Stomach (tissue), 9 donors: ENCODE measurements around the gene ARL11. TPM values are rescaled to one million over a fixed set of nuclear protein-coding genes. Genes with fewer than 3 reads are reported as not detected.
A peak's percentile ranks its signal among the peaks of the same experiment; 100 is the strongest.

Source experiments
- DNase-seq, 2 donors: peaks; one replicate each; pipeline versions ENCODE4 v3.0.0 to v3.0.0-alpha.2; 2013 to 2019
- H3K27ac ChIP-seq, 5 donors: fragments of 200-600 bp in 4 of 5; sonication (generic) in 4 of 5; one replicate each; pipeline ENCODE4 v1.5.1; 2013 to 2019; ENCODE audit warnings: mild to moderate bottlenecking in 1 of 5, moderate library complexity in 1 of 5
- H3K27me3 ChIP-seq, 3 donors: fragments of 200-600 bp; sonication (generic); one replicate each; pipeline ENCODE4 v1.5.1; 2017 to 2019; ENCODE audit warnings: mixed run types in 1 of 3
- H3K36me3 ChIP-seq, 4 donors: fragments of 200-600 bp; sonication (generic); 1 replicate in 3 of 4; 2 replicates in 1 of 4; pipeline ENCODE4 v1.5.1; 2016 to 2019
- H3K4me1 ChIP-seq, 4 donors: fragments of 200-600 bp; sonication (generic); one replicate each; pipeline ENCODE4 v1.5.1; 2016 to 2019
- H3K4me3 ChIP-seq, 4 donors: fragments of 200-600 bp; sonication (generic) in 3 of 4; one replicate each; pipeline ENCODE4 v1.5.1; 2016 to 2019; ENCODE audit warnings: mild to moderate bottlenecking in 1 of 4
- H3K9me3 ChIP-seq, 4 donors: fragments of 200-600 bp; sonication (generic); one replicate each; pipeline ENCODE4 v1.5.1; 2016 to 2019
- EP300 ChIP-seq: sonication (generic); formaldehyde crosslinking; IDR thresholded peaks from one replicate; pipeline ENCODE4 v1.6.1; 2017; ENCODE audit warnings: antibody characterized with exemption
- POLR2A ChIP-seq, 4 donors: fragments of 450-650 bp; IDR thresholded peaks; one replicate each; pipeline ENCODE4 v1.6.1; 2016; ENCODE audit warnings: antibody characterized with exemption in 4 of 4, control low read depth in 2 of 4, mild to moderate bottlenecking in 1 of 4, moderate library complexity in 1 of 4
- POLR2AphosphoS5 ChIP-seq, 3 donors: sonication (generic); formaldehyde crosslinking; IDR thresholded peaks; one replicate each; pipeline ENCODE4 v1.6.1; 2016; ENCODE audit warnings: antibody characterized with exemption in 3 of 3
- WGBS, 5 donors: extraction: QIAGEN DNeasy Blood & Tissue Kit in 3 of 5; methylation state at CpG; one replicate each; pipeline versions ENCODE4 v1.1.5 to v1.1.7; 2013 to 2018; 5-methylcytosine and 5-hydroxymethylcytosine counted together
- intact Hi-C: fragments of 100-400 bp; cut with DNase I; formaldehyde crosslinking; loops from one replicate; pipeline ENCODE4 v1.15.1; 2023; ENCODE audit warnings: low total_unique reads
- polyA plus RNA-seq, 3 donors: library from polyadenylated mRNA; stranded (reverse); fragments of 200-250 nt; gene quantifications; one replicate each; pipeline ENCODE4 v1.2.3, GENCODE V29; 2013
- total RNA-seq, 5 donors: library from RNA; depleted of rRNA; stranded (reverse); fragments of >200 nt; gene quantifications; one replicate each; pipeline versions ENCODE4 v1.1.0 to v1.2.3, GENCODE V29; 2014 to 2016
- TF ChIP-seq, protein P1 (sequence below), 7 experiments: fragments of 450-650 bp in 4 of 7; fragments of 200-600 bp in 3 of 7; sonication (generic) in 3 of 7; IDR thresholded peaks; one replicate each; pipeline ENCODE4 v1.5.1; 2016 to 2019; ENCODE audit warnings: antibody characterized with exemption in 7 of 7, control low read depth in 2 of 7, mild to moderate bottlenecking in 1 of 7
- donor health status: healthy with polysubstance abuse.
- donor health status: Bipolar disorder and iron deficiency.
- donor health status: healthy.

ARL11 gene
- total and polyA plus RNA-seq, 8 donors, result under 0.01 to 1.2 (median 0.55) TPM; not detected in 2

DNA sequence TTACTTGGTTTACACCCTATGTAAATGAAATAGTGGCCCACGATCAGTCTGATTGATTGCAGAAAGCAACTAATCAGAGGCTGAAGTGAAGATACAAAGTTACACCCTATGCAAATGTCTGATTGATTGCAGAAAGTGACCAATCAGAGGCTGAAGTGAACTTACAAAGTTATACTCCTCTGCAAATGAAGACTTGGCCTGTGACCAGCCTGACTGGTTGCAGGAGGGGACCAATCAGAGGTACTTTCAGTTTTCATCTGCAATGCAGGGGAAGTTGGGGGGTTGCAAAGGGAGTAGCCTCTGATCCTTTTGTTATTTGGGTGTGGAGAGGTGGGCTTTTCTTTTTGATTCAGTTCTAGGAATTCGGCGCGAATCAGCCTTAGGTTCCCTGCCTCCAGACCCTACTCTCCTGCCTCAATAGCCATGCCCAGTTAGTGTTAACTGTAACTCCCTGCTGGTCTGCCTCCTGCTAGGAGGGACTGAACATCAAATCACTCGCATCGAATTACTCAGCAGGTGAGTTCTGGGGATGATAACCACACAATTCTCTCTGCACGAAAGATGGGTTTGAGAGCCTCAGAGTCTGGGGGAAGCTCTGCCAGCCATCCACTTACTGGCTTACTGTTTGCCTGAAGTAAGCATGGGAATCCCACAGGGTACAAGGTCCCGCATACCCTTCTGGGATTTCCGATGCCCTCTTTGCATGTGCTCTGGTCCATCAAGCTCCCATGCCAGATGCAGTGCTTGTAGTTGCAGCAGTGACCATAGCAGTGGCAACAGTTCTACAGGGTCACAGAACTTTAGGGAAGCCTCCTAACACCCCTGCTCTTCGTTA is 7.5 kb downstream of the ARL11 start:
- intact Hi-C loops, result no loop called here
- Histone ChIP-seq H3K27ac (no peak overlapping the region), H3K9me3 (no peaks in the 10 kb centered on the region), H3K36me3 (no peaks in the 10 kb centered on the region), H3K27me3 (no peaks in the 10 kb centered on the region), H3K4me1 (peaks cover 0 to 7% (median 2%) of the 10 kb centered on the region in 4 donors), H3K4me3 (peak overlapping the region; percentile 0 to 37 (median 32))
- TF ChIP-seq, protein P1, sequence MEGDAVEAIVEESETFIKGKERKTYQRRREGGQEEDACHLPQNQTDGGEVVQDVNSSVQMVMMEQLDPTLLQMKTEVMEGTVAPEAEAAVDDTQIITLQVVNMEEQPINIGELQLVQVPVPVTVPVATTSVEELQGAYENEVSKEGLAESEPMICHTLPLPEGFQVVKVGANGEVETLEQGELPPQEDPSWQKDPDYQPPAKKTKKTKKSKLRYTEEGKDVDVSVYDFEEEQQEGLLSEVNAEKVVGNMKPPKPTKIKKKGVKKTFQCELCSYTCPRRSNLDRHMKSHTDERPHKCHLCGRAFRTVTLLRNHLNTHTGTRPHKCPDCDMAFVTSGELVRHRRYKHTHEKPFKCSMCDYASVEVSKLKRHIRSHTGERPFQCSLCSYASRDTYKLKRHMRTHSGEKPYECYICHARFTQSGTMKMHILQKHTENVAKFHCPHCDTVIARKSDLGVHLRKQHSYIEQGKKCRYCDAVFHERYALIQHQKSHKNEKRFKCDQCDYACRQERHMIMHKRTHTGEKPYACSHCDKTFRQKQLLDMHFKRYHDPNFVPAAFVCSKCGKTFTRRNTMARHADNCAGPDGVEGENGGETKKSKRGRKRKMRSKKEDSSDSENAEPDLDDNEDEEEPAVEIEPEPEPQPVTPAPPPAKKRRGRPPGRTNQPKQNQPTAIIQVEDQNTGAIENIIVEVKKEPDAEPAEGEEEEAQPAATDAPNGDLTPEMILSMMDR (IDR thresholded peaks at IDR 0.05), result no peak
- TF ChIP-seq POLR2A (IDR thresholded peaks at IDR 0.05) (no peak), POLR2AphosphoS5 (IDR thresholded peaks at IDR 0.05) (no peak), EP300 (no peak)
- peak; percentile 53 to 83 for DNase-seq
- WGBS, 5 donors, result 39 to 58% (median 48%) methylated on average over 9 to 10 of the region's 10 CpGs

DNA sequence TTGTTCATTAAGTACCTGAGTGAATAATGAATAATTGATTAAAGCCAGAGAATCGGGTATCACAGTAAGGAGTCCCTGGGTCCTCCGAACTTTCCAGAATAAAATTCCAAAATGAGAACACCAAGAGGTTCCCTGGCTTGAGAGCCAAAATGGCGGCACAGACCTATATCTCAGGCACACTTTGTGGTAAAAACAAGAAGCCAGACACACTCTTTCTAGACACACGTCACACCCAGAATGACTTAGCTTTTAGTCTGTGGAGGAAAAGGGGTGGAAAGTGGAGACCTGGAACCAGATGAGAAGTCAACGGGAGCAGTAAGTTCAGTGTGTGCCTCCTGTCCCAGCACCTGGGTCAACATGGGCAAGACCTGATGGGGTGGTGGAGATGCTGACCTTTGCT is 8.4 kb downstream of the ARL11 start:
- Histone ChIP-seq H3K9me3 (no peaks in the 10 kb centered on the region), H3K4me1 (peaks cover 0 to 7% (median 2%) of the 10 kb centered on the region in 4 donors), H3K27me3 (no peaks in the 10 kb centered on the region), H3K27ac (no peak overlapping the region), H3K36me3 (no peaks in the 10 kb centered on the region), H3K4me3 (no peak overlapping the region)
- TF ChIP-seq, protein P1 (IDR thresholded peaks at IDR 0.05), result no peak
- no peak for TF ChIP-seq EP300
- no peak for TF ChIP-seq POLR2A (IDR thresholded peaks at IDR 0.05)
- no peak for DNase-seq
- 93 to 96% (median 94%) methylated on average over 5 of the region's 5 CpGs for WGBS, 5 donors
- intact Hi-C loops, result no loop called here

DNA sequence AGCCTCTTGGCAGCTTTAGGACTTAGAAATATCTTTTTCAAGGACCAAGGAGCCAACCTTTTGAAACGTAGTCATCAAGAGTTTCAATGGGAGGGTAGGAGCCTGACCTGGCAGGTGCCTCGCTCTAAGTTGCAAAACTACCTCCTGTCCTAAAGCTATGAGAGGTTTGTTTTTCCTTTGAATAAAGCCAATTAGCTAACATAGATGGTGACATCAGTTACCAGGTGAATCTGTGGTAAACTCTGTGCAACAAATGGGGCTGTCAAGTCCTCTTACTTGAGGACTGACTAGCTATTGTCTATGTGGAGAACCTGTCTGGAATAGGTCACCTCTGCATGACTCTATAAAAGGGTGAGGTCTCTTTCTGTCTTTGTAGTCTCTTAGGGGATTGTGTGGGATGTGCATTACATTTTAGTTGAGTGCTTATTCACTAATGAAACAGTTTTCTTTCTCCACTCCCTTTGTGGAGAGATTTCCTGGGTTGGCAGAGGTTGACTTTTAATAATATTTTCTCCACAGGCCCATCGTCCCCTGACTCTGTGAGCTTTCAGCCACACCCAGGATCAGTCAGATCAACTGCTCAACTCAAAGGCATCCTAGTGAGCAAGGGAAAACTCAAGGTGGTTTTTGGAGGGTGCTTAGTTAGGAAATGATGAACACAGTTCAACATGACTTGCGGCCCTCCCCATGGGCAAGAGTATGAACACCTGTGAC is 9.9 kb downstream of the ARL11 start:
- Histone ChIP-seq H3K27ac (no peak overlapping the region), H3K9me3 (no peaks in the 10 kb centered on the region), H3K4me3 (no peak overlapping the region), H3K4me1 (peaks cover 0 to 7% (median 2%) of the 10 kb centered on the region in 4 donors), H3K36me3 (no peaks in the 10 kb centered on the region), H3K27me3 (no peaks in the 10 kb centered on the region)
- no peak for TF ChIP-seq POLR2AphosphoS5 (IDR thresholded peaks at IDR 0.05)
- DNase-seq, result no peak
- 83 to 90% (median 87%) methylated on average over 4 of the region's 4 CpGs for WGBS, 5 donors
- intact Hi-C loops, result no loop called here

DNA sequence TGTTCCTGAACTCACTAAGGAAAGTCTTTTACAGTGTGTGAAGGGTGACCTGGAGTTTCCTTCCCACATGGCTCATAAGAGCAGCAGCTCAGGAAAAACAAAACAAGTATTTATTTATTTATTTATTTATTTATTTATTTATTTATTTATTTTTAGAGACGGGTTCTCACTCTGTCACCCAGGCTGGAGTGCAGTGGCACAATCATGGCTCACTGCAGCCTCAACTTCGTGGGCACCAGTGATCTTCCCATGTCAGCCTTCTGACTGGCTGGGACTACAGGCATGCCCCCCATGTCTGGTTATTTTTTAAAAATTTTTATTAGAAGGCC is 10.4 kb downstream of the ARL11 start:
- WGBS, 5 donors, result 84 to 93% (median 90%) methylated on average over 2 of the region's 2 CpGs
- Histone ChIP-seq H3K9me3 (no peaks in the 10 kb centered on the region), H3K4me3 (no peak overlapping the region), H3K36me3 (no peaks in the 10 kb centered on the region), H3K4me1 (peaks cover 0 to 7% (median 2%) of the 10 kb centered on the region in 4 donors), H3K27me3 (no peaks in the 10 kb centered on the region), H3K27ac (no peak overlapping the region)
- TF ChIP-seq EP300, result no peak
- TF ChIP-seq, protein P1 (IDR thresholded peaks at IDR 0.05), result no peak
- no peak for TF ChIP-seq POLR2A (IDR thresholded peaks at IDR 0.05)
- no peak for TF ChIP-seq POLR2AphosphoS5 (IDR thresholded peaks at IDR 0.05)
- intact Hi-C loops, result no loop called here
- no peak for DNase-seq
